GM12873 (cell line): ENCODE results near the gene UBE2G1.

Experiments
- TF ChIP-seq, protein P1 (sequence below): IDR thresholded peaks from 2 replicates; pipeline ENCODE4 v1.5.1; 2012; ENCODE audit warnings: low read depth, mild to moderate bottlenecking, moderate library complexity, low read length, control low read depth; ENCODE audit not compliant: insufficient read depth; ENCODE audit errors: missing control alignments

The UBE2G1 gene

DNA sequence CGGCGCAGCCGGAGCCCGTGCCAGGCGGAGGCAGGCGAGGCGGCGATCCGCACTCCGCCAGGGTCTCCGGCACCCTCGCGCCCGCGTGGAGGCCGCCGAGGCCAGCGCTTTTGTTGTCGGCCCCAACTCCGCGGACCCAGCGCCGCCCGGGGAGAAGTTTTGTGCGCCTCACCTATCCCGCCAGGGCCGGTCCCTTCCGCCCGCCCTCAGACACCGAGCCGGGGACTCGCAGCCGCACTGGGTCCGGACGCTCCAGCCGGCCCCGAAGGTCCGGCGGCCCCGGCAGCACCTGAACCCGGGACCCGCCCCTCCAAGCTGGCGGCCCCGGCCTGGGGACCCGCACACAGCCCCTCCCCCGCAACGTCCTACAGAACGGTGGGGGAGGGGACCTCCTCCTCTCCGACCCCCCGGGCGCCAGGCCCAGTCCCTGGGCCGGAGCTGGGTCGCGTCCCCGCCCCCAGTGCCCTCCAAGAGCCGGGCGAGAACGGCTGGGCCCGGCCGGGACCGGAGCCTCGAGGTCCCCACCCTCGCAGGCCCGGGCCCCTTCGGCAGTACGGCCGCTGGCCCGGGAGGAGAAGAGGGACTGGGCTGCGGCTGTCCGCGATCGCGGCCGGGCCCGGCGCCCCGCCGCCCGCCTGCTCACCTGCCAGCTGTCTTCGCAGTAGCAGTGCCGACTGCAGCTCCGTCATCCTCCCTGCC lies 698 bp downstream of the UBE2G1 start:
- TF ChIP-seq, protein P1, sequence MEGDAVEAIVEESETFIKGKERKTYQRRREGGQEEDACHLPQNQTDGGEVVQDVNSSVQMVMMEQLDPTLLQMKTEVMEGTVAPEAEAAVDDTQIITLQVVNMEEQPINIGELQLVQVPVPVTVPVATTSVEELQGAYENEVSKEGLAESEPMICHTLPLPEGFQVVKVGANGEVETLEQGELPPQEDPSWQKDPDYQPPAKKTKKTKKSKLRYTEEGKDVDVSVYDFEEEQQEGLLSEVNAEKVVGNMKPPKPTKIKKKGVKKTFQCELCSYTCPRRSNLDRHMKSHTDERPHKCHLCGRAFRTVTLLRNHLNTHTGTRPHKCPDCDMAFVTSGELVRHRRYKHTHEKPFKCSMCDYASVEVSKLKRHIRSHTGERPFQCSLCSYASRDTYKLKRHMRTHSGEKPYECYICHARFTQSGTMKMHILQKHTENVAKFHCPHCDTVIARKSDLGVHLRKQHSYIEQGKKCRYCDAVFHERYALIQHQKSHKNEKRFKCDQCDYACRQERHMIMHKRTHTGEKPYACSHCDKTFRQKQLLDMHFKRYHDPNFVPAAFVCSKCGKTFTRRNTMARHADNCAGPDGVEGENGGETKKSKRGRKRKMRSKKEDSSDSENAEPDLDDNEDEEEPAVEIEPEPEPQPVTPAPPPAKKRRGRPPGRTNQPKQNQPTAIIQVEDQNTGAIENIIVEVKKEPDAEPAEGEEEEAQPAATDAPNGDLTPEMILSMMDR = no peak

DNA sequence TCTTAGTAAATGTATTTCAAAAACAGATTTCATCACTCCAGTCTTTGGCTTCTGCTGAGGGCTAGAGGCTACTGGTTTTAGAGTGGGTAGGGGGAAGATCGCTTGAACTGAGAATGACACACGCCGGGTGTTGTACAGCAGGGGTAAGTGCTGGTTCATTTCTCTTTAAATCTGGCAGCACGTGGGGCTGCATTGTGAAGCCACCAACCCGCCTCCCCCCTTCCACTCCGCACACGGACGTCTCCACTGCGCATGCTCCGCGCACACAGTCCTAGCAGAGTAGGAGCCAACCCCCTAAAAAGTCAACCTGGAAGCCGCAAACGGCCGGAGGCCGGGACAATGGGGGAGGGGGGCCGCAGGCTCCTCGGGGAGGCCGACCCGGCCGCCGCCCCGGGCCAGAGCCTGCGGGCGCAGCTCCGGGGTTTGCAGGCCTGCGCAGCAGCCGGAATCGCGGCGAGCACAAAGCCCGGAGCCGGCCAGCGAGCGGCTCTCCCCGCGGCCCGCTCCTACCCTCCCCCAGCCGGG lies 1.3 kb downstream of the UBE2G1 start:
- TF ChIP-seq, protein P1 = no peak

DNA sequence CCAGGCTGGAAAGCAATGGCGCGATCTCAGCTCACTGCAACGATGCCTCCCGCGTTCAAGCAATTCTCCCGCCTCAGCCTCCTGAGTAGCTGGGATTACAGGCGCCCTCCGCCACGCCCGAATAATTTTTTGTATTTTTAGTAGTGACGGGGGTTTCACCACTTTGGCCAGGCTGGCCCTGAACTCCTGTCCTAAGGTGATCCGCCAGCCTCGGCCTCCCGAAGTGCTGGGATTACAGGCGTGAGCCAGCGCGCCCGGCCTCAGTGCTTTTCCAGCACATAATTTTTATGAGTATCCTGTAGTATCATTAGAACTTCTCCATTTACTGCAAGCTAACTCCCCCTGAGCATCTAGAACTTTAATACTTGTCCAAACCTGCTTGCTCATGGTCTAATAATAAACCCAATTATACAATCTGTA lies 1.8 kb downstream of the UBE2G1 start:
- TF ChIP-seq, protein P1 = no peak

DNA sequence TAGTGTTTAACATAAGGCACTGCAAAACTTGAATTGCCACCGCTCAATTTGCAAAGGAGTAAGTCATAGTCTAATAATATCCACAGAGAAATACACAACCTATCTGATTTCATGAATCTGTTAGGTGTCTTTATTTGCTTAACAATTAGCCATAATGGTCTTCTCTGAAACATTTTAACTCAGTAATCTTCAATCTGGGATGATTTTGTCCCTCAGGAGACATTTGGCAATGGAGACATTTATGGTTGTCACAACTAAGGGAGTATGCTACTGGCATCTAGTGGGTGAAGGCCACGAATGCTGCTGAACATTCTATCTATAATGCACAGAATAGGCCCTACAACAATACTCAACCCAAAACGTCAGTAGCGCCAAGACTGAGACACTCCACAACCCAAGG lies 4.3 kb downstream of the UBE2G1 start:
- TF ChIP-seq, protein P1 = peak; percentile 12

DNA sequence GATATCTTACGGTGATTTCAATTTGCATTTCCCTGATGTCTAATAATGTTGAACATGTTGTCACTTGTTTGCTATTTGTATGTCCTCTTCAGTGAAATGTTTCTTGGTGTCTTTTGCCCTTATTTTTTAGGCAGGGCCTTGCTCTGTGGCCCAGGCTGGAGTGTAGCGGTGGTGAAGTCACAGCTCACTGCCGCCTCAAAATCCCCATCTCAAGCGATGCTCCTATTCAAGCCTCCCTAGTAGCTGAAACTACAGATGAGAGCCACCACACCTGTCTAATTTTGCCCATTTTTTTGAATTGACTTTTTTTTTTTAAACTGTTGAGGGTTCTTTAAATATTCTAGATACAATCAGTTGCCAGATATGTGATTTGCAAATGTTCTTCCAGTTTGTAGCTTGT lies 8.3 kb downstream of the UBE2G1 start:
- TF ChIP-seq, protein P1 = no peak

DNA sequence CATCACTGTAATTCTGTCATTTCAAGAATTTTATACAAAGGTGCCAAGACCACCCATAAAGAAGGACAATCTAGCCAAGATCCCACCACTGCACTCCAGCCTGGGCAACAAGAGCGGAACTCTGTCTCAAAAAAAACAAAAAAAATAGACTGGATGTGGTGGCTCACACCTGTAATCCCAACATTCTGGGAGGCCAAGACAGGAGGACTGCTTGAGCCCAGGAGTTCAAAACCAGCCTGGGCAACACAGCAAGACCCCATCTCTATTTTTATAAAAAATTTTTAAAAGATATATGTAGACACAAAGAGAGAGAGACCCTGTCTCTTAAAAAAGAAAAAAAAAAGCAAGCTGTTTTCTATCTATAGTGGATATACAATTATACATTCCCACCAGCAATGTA lies 8.8 kb downstream of the UBE2G1 start:
- TF ChIP-seq, protein P1 = no peak

DNA sequence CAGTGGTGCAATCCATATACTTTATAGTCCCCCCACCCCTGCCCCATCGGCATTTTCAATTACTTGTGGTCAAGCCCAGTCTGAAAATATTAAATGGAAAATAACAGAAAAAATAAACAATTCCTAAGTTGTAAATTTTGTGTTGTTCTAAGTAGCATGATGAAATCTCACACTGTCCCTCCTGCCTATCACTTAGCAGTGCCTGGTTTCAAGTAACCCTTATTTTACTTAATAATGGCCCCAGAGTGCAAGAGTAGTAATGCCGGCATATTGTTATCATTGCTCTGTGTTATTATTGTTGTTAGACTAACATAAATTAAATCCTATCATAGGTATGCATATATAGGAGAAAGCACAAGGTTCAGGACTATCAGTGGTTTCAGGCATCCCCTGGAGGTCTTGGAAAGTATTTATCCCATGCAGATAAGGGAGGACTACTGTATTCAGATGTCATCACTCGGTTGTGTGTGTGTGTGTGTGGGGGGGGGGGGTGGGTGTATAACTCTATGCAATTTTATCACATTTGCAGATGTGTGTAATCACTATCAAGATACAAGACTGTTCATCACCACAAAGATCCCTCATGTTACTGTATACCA lies 9.3 kb downstream of the UBE2G1 start:
- TF ChIP-seq, protein P1 = no peak
